SK-N-SH treated with all-trans-retinoic acid at 6 μM for 48 hours (cell line): ENCODE results near the gene CEMP1.

ENCODE experiments used
- ATAC-seq: fragments of 200-7000 bp; cut with Tn5 transposase; 3 replicates; pipeline ENCODE4 v1.9.1; 2020; ENCODE audit warnings: mild to moderate bottlenecking, moderate library complexity
- ARNTL ChIP-seq: fragments of 450-650 bp; formaldehyde crosslinking; IDR thresholded peaks from 2 replicates; pipeline ENCODE4 v1.5.0; 2020; ENCODE audit warnings: low read depth, mild to moderate bottlenecking, moderate library complexity, borderline replicate concordance
- BACH2 ChIP-seq: fragments of 250-450 bp; sonication (Bioruptor Pico); IDR thresholded peaks from 2 replicates; pipeline ENCODE4 v1.9.0; 2021; ENCODE audit warnings: mild to moderate bottlenecking, borderline replicate concordance
- CREB5 ChIP-seq: fragments of 250-450 bp; sonication (Bioruptor Pico); IDR thresholded peaks from 2 replicates; pipeline ENCODE4 v1.5.1; 2020; ENCODE audit warnings: low read depth, mild to moderate bottlenecking, moderate library complexity
- CSDC2 ChIP-seq: fragments of 250-450 bp; sonication (Bioruptor Pico); IDR thresholded peaks from 2 replicates; pipeline ENCODE4 v1.5.0; 2020; ENCODE audit warnings: mild to moderate bottlenecking, moderate library complexity
- CSRNP3 ChIP-seq: fragments of 250-450 bp; sonication (Bioruptor Pico); IDR thresholded peaks from 2 replicates; pipeline ENCODE4 v1.5.1; 2021; ENCODE audit warnings: mild to moderate bottlenecking, moderate library complexity
- ESRRG ChIP-seq: fragments of 250-450 bp; sonication (Bioruptor Pico); IDR thresholded peaks from 2 replicates; pipeline ENCODE4 v1.6.1; 2021; ENCODE audit warnings: mild to moderate bottlenecking
- GLIS3 ChIP-seq: fragments of 250-450 bp; sonication (Bioruptor Pico); IDR thresholded peaks from 2 replicates; pipeline ENCODE4 v1.5.0; 2020; ENCODE audit warnings: mild to moderate bottlenecking, moderate library complexity
- ISL1 ChIP-seq: fragments of 250-450 bp; sonication (Bioruptor Pico); IDR thresholded peaks from 2 replicates; pipeline ENCODE4 v2.1.2; 2022; ENCODE audit warnings: mild to moderate bottlenecking, moderate library complexity
- OSR1 ChIP-seq: fragments of 250-450 bp; sonication (Bioruptor Pico); IDR thresholded peaks from 2 replicates; pipeline ENCODE4 v1.8.0; 2022; ENCODE audit warnings: moderate library complexity, mild to moderate bottlenecking, inconsistent platforms
- PATZ1 ChIP-seq: fragments of 250-450 bp; sonication (Bioruptor Pico); IDR thresholded peaks from 2 replicates; pipeline ENCODE4 v1.8.0; 2020; ENCODE audit warnings: mild to moderate bottlenecking, moderate library complexity, borderline replicate concordance
- POU6F1 ChIP-seq: fragments of 250-450 bp; sonication (Bioruptor Pico); IDR thresholded peaks from 2 replicates; pipeline ENCODE4 v1.8.0; 2021; ENCODE audit warnings: low read depth, mild to moderate bottlenecking, moderate library complexity, borderline replicate concordance
- SNAI2 ChIP-seq: fragments of 250-450 bp; sonication (Bioruptor Pico); IDR thresholded peaks from 2 replicates; pipeline ENCODE4 v1.5.0; 2020; ENCODE audit warnings: mild to moderate bottlenecking, moderate library complexity
- TOX ChIP-seq: fragments of 250-450 bp; sonication (Bioruptor Pico); IDR thresholded peaks from 2 replicates; pipeline ENCODE4 v1.8.0; 2021; ENCODE audit warnings: mild to moderate bottlenecking, moderate library complexity, borderline replicate concordance
- TSHZ2 ChIP-seq: fragments of 250-450 bp; sonication (Bioruptor Pico); IDR thresholded peaks from 2 replicates; pipeline ENCODE4 v1.5.0; 2020; ENCODE audit warnings: mild to moderate bottlenecking, moderate library complexity
- ZC3H10 ChIP-seq: fragments of 250-450 bp; sonication (Bioruptor Pico); IDR thresholded peaks from 2 replicates; pipeline ENCODE4 v1.5.1; 2021; ENCODE audit warnings: mild to moderate bottlenecking, moderate library complexity
- ZFP30 ChIP-seq: fragments of 450-650 bp; formaldehyde crosslinking; IDR thresholded peaks from 2 replicates; pipeline ENCODE4 v1.5.0; 2022; ENCODE audit warnings: mild to moderate bottlenecking, moderate library complexity
- ZNF70 ChIP-seq: fragments of 450-650 bp; formaldehyde crosslinking; IDR thresholded peaks from 2 replicates; pipeline ENCODE4 v1.5.0; 2020; ENCODE audit warnings: mild to moderate bottlenecking, moderate library complexity
- ZNF8 ChIP-seq: fragments of 450-650 bp; formaldehyde crosslinking; IDR thresholded peaks from 2 replicates; pipeline ENCODE4 v1.5.0; 2020; ENCODE audit warnings: mild to moderate bottlenecking, moderate library complexity

Gene CEMP1

DNA sequence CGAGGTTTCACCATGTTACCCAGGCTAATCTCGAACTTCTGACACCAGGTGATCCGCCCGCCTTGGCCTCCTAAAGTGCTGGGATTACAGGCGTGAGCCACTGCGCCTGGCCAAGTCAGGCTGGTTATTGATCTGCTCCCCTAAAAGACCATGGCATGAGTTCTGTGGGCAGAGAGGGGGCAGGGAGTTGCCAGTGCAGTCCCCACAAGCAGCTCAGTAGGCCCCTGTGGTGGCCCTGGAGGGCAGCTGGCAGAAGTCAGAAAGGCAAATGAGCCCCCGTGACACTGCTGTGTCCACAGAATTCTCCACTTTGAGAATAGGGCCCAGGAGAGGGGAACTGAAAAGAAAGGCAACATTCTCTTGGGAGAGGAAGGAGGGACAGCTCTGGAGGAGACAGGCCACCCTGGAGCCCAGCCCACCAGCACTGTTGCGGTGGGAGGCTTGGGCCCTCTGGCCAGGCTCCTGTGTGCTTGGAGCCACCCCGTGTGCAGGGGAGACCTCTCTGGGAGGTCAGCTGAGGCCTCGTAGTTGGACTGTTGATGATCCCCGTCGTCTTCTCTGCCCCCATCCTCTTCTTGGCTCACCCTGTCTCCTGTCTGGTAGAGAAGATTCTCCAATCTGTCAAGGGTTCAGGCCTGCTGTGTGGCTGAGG lies 13.1 kb downstream of the CEMP1 start:
- no peak for TF ChIP-seq OSR1 (CRISPR knock-in tag)
- no peak for ATAC-seq

DNA sequence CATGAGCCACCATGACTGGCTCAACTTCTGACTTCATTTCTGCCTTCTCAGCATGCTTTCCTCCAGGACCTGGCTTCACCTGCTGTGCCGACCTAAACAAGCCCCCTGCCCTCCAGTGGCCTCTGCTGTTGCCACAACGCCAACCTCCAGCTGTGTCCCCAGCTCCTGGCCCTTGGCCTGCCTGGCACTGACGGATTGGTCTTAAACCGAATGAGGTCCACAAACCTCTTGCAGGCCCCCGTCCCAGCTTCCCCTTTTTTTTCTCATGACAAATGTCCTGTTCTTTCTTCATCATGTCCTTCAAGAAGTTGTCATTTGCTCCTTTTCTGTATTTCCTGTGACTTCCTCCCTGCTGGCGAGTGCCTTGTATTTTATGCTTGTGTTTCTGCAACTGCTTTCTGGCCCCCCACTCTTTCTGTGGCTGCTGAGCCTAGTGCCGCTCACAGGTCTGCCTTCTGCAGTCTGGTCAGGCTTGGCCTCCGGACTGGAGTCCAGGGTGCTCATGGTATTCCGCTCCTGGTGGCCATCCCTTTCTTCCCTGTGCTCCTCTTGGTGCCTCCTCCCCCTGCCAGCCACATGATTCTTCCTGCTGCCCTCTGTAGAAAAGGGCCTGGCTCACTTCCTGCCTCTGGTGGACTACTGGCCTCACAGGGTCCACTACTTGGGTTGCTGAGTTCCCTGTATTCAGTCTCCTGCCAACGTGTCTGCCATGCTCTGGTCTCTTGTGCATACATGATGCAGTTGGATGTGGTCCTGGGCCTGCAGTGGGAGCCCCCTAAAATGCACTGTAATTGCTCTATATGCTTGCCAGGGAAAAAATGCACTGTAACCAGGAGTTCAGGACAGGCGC lies 14.6 kb downstream of the CEMP1 start:
- no peak for ATAC-seq

More for the DNA sequence above, 14.6 kb downstream of the CEMP1 start:
- TF ChIP-seq GLIS3 (CRISPR knock-in tag) (no peak), CSDC2 (CRISPR knock-in tag) (no peak), ZC3H10 (CRISPR knock-in tag) (no peak), ARNTL (CRISPR knock-in tag) (no peak), OSR1 (CRISPR knock-in tag) (no peak), SNAI2 (CRISPR knock-in tag) (no peak), ZNF8 (no peak), ZFP30 (CRISPR knock-in tag) (no peak), ISL1 (CRISPR knock-in tag) (no peak), BACH2 (CRISPR knock-in tag) (no peak), TSHZ2 (CRISPR knock-in tag) (no peak), POU6F1 (no peak), TOX (CRISPR knock-in tag) (no peak), ESRRG (CRISPR knock-in tag) (no peak), CSRNP3 (CRISPR knock-in tag) (no peak), CREB5 (CRISPR knock-in tag) (no peak), PATZ1 (CRISPR knock-in tag) (no peak), ZNF70 (CRISPR knock-in tag) (no peak)
- TF ChIP-seq, all 23 proteins: peak for 0
